SKM-1 treated with dmso at 0.1 percent for 144 hours (cell line): Measurements from ENCODE around the gene NAT14.

Experiments used
- DNase-seq: peaks from one replicate; lab custom pipeline; 2025; ENCODE audit not compliant: unreplicated experiment; lab: John Stamatoyannopoulos, UW

The NAT14 gene

GRCh38 chr19:55498246-55498840 lies 13.4 kb downstream of the NAT14 start:
- no peak for DNase-seq

GRCh38 chr19:55500368-55500952 lies 15.5 kb downstream of the NAT14 start:
- no peak for DNase-seq

- DNase-seq: no peak
Measured at GRCh38 chr19:55502197-55502952, 17.4 kb downstream of the NAT14 start.

- no peak for DNase-seq
Measured at GRCh38 chr19:55503157-55503501, 18.1 kb downstream of the NAT14 start.

- peak; percentile 66 for DNase-seq
Measured at GRCh38 chr19:55503502-55504251, 18.7 kb downstream of the NAT14 start.

- DNase-seq: no peak
Measured at GRCh38 chr19:55504252-55504603, 19.2 kb downstream of the NAT14 start.

- no peak for DNase-seq
Measured at GRCh38 chr19:55504981-55505380, 20.0 kb downstream of the NAT14 start.

- no peak for DNase-seq
Measured at GRCh38 chr19:55508120-55508519, 23.1 kb downstream of the NAT14 start.

GRCh38 chr19:55516878-55517620 lies 32.1 kb downstream of the NAT14 start:
- peak; percentile 44 for DNase-seq

GRCh38 chr19:55519451-55520311 lies 34.7 kb downstream of the NAT14 start:
- no peak for DNase-seq

GRCh38 chr19:55520691-55521292 lies 35.8 kb downstream of the NAT14 start:
- DNase-seq: no peak

- no peak for DNase-seq
Measured at GRCh38 chr19:55525289-55526101, 40.5 kb downstream of the NAT14 start.

- no peak for DNase-seq
Measured at GRCh38 chr19:55526216-55527196, 41.5 kb downstream of the NAT14 start.

- DNase-seq: no peak
Measured at GRCh38 chr19:55527197-55528029, 42.4 kb downstream of the NAT14 start.

- no peak for DNase-seq
Measured at GRCh38 chr19:55528030-55528803, 43.2 kb downstream of the NAT14 start.

GRCh38 chr19:55529636-55530234 lies 44.7 kb downstream of the NAT14 start:
- no peak for DNase-seq
